D721Med (cell line): ENCODE data around the gene PAFAH1B2.

Source experiments
- DNase-seq: peaks from one replicate; pipeline ENCODE4 v3.0.0; 2011; ENCODE audit warnings: low spot score; ENCODE audit not compliant: insufficient read length
- FAIRE-seq: peaks from 2 replicates; lab custom pipeline; 2011; peaks lifted over from hg19 to GRCh38; lab: Jason Lieb, UNC
- CTCF ChIP-seq: IDR thresholded peaks from 2 replicates; pipeline ENCODE4 v1.5.1; 2012; ENCODE audit warnings: mild to moderate bottlenecking, control low read depth; ENCODE audit not compliant: insufficient read depth; ENCODE audit errors: missing control alignments

PAFAH1B2 gene

GRCh38 chr11:117219455-117219854, 75.4 kb downstream of the PAFAH1B2 start:
- TF ChIP-seq CTCF, result no peak
- DNase-seq (no peak), FAIRE-seq (no peak)

- FAIRE-seq (no peak), DNase-seq (no peak)
- no peak for TF ChIP-seq CTCF
These were observed 75.9 kb downstream of the PAFAH1B2 start for GRCh38 chr11:117219995-117220394.

GRCh38 chr11:117220568-117220967, 76.5 kb downstream of the PAFAH1B2 start:
- FAIRE-seq, result no peak
- no peak for DNase-seq
- no peak for TF ChIP-seq CTCF

- DNase-seq, result no peak
- no peak for FAIRE-seq
- TF ChIP-seq CTCF, result no peak
These were observed 77.1 kb downstream of the PAFAH1B2 start for GRCh38 chr11:117220999-117221774.

GRCh38 chr11:117221775-117222517, 77.9 kb downstream of the PAFAH1B2 start:
- FAIRE-seq, result no peak
- no peak for TF ChIP-seq CTCF
- no peak for DNase-seq

GRCh38 chr11:117222991-117223740, 79.1 kb downstream of the PAFAH1B2 start:
- DNase-seq, result no peak

More at GRCh38 chr11:117222991-117223740, 79.1 kb downstream of the PAFAH1B2 start:
- FAIRE-seq, result no peak
- TF ChIP-seq CTCF, result no peak
